Vagina (tissue), 2 donors: Measurements from ENCODE around the gene ELP4.

Experiments used
- POLR2A ChIP-seq, 2 donors: fragments of 450-650 bp; IDR thresholded peaks; one replicate each; pipeline ENCODE4 v1.6.1; 2017; ENCODE audit warnings: antibody characterized with exemption in 2 of 2, mild to moderate bottlenecking in 2 of 2, moderate library complexity in 2 of 2
- TF ChIP-seq, protein P1 (sequence below), 3 experiments: fragments of 450-650 bp in 2 of 3; fragments of 200-600 bp in 1 of 3; sonication (generic) in 1 of 3; IDR thresholded peaks; one replicate each; pipeline ENCODE4 v1.5.1; 2017 to 2019; ENCODE audit warnings: antibody characterized with exemption in 3 of 3, mild to moderate bottlenecking in 2 of 3, moderate library complexity in 2 of 3

- TF ChIP-seq, protein P1, sequence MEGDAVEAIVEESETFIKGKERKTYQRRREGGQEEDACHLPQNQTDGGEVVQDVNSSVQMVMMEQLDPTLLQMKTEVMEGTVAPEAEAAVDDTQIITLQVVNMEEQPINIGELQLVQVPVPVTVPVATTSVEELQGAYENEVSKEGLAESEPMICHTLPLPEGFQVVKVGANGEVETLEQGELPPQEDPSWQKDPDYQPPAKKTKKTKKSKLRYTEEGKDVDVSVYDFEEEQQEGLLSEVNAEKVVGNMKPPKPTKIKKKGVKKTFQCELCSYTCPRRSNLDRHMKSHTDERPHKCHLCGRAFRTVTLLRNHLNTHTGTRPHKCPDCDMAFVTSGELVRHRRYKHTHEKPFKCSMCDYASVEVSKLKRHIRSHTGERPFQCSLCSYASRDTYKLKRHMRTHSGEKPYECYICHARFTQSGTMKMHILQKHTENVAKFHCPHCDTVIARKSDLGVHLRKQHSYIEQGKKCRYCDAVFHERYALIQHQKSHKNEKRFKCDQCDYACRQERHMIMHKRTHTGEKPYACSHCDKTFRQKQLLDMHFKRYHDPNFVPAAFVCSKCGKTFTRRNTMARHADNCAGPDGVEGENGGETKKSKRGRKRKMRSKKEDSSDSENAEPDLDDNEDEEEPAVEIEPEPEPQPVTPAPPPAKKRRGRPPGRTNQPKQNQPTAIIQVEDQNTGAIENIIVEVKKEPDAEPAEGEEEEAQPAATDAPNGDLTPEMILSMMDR (IDR thresholded peaks at IDR 0.05): no peak
- no peak for TF ChIP-seq POLR2A (IDR thresholded peaks at IDR 0.05)
Observed at GRCh38 chr11:31812383-31813381, 303.1 kb downstream of the ELP4 start.
